WTC11 (cell line): ENCODE results near the gene JAGN1.

ENCODE experiments used
- ATF2 ChIP-seq: sonication (generic); formaldehyde crosslinking; IDR thresholded peaks from 2 replicates; pipeline ENCODE4 v1.8.1; 2022; ENCODE audit warnings: low read depth, missing genetic modification reagents, borderline replicate concordance
- CBFB ChIP-seq: sonication (generic); formaldehyde crosslinking; IDR thresholded peaks from 2 replicates; pipeline ENCODE4 v1.8.1; 2022; ENCODE audit warnings: mild to moderate bottlenecking, low read depth, missing genetic modification reagents
- CTCF ChIP-seq: fragments of 200-600 bp; IDR thresholded peaks from 2 replicates; pipeline ENCODE4 v1.8.0; 2022; ENCODE audit warnings: antibody characterized with exemption
- EMX1 ChIP-seq: fragments of 250-450 bp; sonication (Bioruptor Pico); IDR thresholded peaks from 2 replicates; pipeline ENCODE4 v1.8.0; 2021; ENCODE audit warnings: mild to moderate bottlenecking
- GABPB1 ChIP-seq: sonication (generic); formaldehyde crosslinking; IDR thresholded peaks from 2 replicates; pipeline ENCODE4 v1.8.1; 2023; ENCODE audit warnings: mild to moderate bottlenecking, missing genetic modification reagents
- IRF2 ChIP-seq: sonication (generic); formaldehyde crosslinking; IDR thresholded peaks from 2 replicates; pipeline ENCODE4 v1.8.0; 2022; ENCODE audit warnings: low read depth, missing genetic modification reagents, borderline replicate concordance
- MAX ChIP-seq: sonication (generic); formaldehyde crosslinking; IDR thresholded peaks from 2 replicates; pipeline ENCODE4 v1.8.0; 2022; ENCODE audit warnings: mild to moderate bottlenecking, missing genetic modification reagents
- NR3C1 ChIP-seq: sonication (generic); formaldehyde crosslinking; conservative IDR thresholded peaks from 2 replicates; pipeline ENCODE4 v1.8.1; 2023; ENCODE audit warnings: low read depth, mild to moderate bottlenecking, missing genetic modification reagents
- PREB ChIP-seq: sonication (generic); formaldehyde crosslinking; IDR thresholded peaks from 2 replicates; pipeline ENCODE4 v1.8.1; 2022; ENCODE audit warnings: mild to moderate bottlenecking, missing genetic modification reagents, moderate library complexity, borderline replicate concordance
- TEAD1 ChIP-seq: sonication (generic); formaldehyde crosslinking; IDR thresholded peaks from 2 replicates; pipeline ENCODE4 v1.8.0; 2022; ENCODE audit warnings: mild to moderate bottlenecking, missing genetic modification reagents
- ZNF416 ChIP-seq: fragments of 250-450 bp; sonication (Bioruptor Pico); IDR thresholded peaks from 2 replicates; pipeline ENCODE4 v1.9.0; 2021; ENCODE audit warnings: mild to moderate bottlenecking, inconsistent platforms

GRCh38 chr3:9869955-9870354 lies 20.5 kb upstream of the JAGN1 start:
- no peak for TF ChIP-seq CTCF
- TF ChIP-seq ZNF416 (CRISPR knock-in tag), result no peak
- no peak for TF ChIP-seq IRF2 (CRISPR knock-in tag)
- no peak for TF ChIP-seq NR3C1 (CRISPR knock-in tag)
- TF ChIP-seq ATF2, result no peak
- TF ChIP-seq CBFB (CRISPR knock-in tag), result no peak
- no peak for TF ChIP-seq EMX1 (CRISPR knock-in tag)
- TF ChIP-seq MAX (CRISPR knock-in tag), result no peak
- TF ChIP-seq TEAD1, result no peak
- TF ChIP-seq PREB (CRISPR knock-in tag), result no peak
- TF ChIP-seq GABPB1 (CRISPR knock-in tag), result no peak
